NCI-H2081 (cell line): ENCODE results near the gene NCAPD2.

ENCODE experiments used
- DNase-seq, 2 experiments: peaks; one replicate each; lab custom pipeline; 2025; lab: John Stamatoyannopoulos, UW

Gene NCAPD2, protein sequence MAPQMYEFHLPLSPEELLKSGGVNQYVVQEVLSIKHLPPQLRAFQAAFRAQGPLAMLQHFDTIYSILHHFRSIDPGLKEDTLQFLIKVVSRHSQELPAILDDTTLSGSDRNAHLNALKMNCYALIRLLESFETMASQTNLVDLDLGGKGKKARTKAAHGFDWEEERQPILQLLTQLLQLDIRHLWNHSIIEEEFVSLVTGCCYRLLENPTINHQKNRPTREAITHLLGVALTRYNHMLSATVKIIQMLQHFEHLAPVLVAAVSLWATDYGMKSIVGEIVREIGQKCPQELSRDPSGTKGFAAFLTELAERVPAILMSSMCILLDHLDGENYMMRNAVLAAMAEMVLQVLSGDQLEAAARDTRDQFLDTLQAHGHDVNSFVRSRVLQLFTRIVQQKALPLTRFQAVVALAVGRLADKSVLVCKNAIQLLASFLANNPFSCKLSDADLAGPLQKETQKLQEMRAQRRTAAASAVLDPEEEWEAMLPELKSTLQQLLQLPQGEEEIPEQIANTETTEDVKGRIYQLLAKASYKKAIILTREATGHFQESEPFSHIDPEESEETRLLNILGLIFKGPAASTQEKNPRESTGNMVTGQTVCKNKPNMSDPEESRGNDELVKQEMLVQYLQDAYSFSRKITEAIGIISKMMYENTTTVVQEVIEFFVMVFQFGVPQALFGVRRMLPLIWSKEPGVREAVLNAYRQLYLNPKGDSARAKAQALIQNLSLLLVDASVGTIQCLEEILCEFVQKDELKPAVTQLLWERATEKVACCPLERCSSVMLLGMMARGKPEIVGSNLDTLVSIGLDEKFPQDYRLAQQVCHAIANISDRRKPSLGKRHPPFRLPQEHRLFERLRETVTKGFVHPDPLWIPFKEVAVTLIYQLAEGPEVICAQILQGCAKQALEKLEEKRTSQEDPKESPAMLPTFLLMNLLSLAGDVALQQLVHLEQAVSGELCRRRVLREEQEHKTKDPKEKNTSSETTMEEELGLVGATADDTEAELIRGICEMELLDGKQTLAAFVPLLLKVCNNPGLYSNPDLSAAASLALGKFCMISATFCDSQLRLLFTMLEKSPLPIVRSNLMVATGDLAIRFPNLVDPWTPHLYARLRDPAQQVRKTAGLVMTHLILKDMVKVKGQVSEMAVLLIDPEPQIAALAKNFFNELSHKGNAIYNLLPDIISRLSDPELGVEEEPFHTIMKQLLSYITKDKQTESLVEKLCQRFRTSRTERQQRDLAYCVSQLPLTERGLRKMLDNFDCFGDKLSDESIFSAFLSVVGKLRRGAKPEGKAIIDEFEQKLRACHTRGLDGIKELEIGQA (N-terminal part only)

DNA sequence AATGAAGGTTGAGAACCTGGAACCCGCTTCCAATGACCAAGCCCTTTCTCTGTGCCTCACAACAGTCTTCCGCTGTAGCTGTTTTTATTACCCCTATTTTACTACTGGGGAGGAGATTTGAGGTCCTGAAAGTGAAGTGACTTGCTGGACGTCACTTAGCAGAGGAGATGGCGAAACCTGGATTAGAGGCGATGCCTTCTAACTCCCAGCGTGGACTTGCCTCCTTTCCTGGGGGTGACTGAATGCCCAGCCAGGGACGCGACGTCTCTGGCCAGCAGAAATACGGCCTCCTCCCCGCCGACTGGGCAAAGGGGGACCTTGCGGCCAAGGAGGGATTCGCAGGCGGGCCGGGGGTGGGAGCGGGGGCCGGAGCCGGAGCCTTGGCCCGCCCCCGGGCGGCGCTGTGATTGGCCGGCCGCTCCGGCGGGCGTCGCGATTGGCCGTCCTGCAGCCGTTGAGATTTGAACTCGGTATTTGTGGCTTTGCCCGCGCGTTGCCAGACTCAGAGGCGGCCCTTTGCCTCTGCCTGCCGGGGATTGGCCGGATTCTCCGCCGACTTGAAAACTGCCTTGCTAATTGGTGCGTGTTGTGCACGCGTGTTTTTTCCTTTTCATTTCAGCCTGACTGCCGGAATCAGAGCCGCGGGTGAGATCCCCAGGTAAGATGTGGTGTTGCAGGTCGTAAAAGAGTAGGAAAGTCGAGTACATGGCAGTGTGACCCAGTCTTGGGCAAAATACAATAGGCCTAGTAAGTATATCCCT is at the start of gene NCAPD2:
Gene NCAPD2, plus strand, starts transcription at position 606 of the 761 bp plus-strand sequence. CDS start 997 bp downstream, outside the sequence.
- peak; percentile 97 to 98 for DNase-seq

DNA sequence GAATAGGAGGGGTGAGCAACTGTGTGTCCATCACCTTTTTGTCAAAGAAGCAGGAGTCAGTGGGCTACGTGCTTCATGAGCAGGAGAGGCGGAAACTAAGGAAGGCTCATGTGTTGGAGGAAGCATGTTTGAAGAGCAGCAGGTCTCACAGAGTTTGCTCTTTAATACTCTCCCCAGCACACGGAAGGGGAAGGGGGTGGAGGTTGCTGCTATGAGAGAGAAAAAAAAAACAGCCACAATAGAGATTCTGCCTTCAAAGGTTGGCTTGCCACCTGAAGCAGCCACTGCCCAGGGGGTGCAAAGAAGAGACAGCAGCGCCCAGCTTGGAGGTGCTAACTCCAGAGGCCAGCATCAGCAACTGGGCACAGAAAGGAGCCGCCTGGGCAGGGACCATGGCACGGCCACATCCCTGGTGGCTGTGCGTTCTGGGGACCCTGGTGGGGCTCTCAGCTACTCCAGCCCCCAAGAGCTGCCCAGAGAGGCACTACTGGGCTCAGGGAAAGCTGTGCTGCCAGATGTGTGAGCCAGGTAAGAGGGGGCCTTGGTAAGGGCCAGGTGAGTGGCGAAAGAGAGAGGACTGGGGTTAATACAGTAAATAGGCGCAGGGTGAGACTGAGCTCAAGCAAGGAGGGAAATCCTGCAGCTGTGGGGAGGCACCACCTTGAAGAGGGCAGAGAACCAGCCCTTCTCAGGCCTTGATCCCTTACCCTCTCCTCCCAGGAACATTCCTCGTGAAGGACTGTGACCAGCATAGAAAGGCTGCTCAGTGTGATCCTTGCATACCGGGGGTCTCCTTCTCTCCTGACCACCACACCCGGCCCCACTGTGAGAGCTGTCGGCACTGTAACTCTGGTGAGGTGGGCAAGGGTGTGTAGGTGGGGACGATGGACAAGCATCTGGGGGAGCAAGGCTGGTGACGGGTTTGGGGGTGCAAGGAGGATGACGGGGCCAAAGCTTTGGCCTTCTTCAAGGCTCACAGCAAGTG is 48.9 kb upstream of the NCAPD2 start, which contains the start of gene CD27:
Gene CD27, plus strand, starts transcription at position 252 of the 985 bp plus-strand sequence. Its CDS starts 141 bp downstream, at position 393.
- no peak for DNase-seq

DNA sequence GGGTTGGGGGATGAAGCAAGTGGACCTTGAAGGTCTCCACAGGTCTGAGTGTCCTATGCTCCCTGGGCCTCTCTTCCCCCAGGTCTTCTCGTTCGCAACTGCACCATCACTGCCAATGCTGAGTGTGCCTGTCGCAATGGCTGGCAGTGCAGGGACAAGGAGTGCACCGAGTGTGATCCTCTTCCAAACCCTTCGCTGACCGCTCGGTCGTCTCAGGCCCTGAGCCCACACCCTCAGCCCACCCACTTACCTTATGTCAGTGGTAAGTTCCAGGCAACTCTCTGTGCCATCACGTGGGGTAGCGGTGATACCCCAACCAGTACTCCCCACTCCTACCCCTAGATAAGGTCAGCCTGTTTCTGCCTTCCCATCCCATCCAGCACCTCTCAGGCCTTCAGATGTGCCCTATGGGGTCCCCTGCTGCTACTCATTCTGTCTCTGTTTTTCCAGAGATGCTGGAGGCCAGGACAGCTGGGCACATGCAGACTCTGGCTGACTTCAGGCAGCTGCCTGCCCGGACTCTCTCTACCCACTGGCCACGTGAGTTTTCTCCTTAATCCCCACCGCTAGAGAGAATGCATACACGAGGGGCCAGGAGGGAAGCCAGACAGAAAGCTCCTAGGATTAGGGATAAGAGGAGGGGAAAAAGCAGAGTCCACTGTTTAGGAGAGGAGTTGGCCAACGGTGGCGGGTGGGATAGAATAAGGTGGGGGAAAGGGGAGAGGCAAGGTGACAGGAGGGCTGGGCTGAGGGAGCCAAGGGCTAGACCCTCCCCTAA is 43.6 kb upstream of the NCAPD2 start:
- DNase-seq, result no peak

DNA sequence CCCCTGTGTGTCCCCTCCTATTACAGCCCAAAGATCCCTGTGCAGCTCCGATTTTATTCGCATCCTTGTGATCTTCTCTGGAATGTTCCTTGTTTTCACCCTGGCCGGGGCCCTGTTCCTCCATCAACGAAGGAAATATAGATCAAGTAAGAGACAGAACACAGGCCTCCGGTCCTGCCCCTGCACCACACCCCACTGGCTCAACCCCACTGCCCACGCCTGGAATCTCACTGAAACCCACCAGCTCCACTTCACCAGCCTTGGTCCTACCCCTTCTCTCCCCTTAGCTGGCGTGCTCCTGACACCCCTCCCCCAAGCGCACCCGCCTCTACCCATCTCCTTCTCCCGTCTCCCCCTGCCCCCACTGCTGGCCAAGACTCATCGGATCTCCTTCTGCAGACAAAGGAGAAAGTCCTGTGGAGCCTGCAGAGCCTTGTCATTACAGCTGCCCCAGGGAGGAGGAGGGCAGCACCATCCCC is 43.0 kb upstream of the NCAPD2 start:
- no peak for DNase-seq

DNA sequence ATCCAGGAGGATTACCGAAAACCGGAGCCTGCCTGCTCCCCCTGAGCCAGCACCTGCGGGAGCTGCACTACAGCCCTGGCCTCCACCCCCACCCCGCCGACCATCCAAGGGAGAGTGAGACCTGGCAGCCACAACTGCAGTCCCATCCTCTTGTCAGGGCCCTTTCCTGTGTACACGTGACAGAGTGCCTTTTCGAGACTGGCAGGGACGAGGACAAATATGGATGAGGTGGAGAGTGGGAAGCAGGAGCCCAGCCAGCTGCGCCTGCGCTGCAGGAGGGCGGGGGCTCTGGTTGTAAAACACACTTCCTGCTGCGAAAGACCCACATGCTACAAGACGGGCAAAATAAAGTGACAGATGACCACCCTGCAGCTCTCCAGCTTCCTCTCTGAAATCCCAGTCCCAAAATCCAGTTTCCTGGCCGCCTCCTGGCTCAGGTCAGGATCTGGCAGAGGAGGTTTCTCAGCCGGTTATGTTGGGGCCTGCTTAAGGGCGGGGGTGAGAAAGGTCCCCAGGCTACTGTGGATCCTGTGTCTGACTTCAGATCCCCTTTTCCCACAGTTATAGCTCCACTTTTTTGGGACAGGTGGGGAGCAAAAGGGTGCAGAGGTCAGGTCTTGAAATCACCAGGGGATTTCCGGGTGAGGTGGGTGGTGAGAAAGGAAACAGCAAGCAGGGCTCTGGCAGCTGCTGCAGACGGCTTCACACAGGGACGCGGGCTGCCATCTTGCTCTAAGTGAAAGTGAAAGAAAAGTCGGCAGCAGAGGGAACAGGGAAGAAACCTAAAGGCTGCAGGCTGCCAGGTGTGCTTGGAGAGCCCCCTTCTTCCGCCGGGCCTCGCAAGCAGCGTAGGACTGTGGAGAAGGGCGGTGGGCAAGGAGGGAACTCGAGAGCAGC is 42.3 kb upstream of the NCAPD2 start, which contains the start of gene TAPBPL:
Gene TAPBPL, plus strand, starts transcription at position 695 of the 897 bp plus-strand sequence. CDS start 207 bp downstream, outside the sequence.
- DNase-seq, result peak; percentile 92 to 96

DNA sequence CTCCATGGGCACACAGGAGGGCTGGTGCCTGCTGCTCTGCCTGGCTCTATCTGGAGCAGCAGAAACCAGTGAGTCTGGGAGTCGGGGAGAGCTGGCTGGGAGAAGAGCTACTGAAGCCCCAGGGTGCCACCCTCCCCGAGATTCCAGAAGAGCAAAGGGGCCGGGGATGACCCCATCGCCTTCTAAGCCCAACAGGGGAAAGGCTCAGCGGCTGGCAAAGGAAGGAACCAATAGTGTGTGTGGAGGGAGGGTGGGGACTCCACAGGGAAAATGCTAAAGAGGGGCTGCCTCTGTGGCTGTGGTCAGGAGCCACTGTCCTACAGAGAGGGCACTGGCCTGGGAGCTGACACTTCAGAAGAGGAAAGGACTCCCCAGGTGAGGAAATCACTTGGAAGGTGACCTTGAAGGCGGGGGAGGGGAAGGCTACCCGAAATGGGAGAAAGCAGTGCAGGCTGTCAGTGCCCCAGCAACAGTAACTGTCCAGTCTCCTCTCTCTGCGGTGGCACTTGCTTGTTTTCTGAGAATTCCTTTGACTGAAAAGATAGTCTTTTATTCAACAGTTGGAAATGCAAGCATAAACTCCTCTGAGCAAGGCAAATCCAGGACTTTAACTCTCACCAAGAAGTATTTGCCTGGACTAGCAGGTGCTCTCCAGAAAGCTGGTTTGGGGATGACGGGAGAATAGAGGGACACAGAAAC is 41.5 kb upstream of the NCAPD2 start:
- DNase-seq, result peak; percentile 18 to 42

DNA sequence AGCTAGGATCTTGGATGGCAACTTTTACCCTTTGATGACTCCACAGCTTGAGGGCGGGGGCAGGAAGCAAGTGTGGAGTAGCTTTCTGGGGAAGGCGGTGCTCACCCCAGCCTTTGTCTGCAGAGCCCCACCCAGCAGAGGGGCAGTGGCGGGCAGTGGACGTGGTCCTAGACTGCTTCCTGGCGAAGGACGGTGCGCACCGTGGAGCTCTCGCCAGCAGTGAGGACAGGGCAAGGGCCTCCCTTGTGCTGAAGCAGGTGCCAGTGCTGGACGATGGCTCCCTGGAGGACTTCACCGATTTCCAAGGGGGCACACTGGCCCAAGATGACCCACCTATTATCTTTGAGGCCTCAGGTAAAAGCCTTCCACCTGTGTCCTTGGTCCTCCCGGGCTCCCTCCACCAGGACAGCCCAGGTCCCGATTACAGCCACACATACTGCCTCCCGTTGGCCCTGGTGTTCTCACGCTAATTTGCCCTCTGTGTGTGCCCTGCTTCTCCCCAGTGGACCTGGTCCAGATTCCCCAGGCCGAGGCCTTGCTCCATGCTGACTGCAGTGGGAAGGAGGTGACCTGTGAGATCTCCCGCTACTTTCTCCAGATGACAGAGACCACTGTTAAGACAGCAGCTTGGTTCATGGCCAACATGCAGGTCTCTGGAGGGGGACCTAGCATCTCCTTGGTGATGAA is 40.8 kb upstream of the NCAPD2 start:
- DNase-seq, result no peak

DNA sequence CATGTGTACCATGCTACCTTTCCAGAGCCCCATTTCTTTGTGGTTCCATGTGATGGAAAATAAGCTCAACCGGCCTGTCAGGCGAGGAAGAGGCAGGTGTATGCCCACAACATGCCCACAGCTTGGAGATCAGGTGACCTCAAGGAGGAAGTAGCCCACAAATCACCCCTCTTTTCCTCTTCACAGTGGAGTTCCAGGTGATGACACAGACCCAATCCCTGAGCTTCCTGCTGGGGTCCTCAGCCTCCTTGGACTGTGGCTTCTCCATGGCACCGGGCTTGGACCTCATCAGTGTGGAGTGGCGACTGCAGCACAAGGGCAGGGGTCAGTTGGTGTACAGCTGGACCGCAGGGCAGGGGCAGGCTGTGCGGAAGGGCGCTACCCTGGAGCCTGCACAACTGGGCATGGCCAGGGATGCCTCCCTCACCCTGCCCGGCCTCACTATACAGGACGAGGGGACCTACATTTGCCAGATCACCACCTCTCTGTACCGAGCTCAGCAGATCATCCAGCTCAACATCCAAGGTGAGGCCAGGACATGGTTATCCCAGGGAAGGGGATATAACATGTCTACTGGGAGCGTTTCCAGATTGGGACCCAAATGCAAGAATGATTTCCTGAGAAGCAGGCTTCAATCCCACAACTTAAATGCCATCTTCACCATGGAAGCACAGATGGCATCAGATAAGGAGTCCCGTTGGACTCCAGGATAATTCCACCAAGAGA is 36.5 kb upstream of the NCAPD2 start:
- DNase-seq, result no peak

GRCh38 chr12:6458281-6459003 is 35.5 kb upstream of the NCAPD2 start:
- DNase-seq, result no peak

DNA sequence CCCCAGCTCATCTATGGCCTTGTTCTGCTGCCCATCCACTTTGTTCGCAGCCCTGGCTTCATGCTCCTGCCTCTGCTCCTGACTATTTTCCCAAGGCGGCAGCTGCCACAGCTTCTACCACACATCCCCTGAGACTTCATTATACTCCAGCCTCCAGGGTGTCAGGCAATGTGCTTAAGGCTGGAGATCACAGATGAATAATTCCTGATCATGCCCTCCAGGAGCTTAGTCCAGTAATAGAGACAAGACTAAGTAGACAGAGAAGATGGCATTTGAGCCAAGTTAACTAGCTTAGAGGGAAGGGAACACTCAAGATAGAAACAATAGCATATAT is 34.9 kb upstream of the NCAPD2 start:
- no peak for DNase-seq

DNA sequence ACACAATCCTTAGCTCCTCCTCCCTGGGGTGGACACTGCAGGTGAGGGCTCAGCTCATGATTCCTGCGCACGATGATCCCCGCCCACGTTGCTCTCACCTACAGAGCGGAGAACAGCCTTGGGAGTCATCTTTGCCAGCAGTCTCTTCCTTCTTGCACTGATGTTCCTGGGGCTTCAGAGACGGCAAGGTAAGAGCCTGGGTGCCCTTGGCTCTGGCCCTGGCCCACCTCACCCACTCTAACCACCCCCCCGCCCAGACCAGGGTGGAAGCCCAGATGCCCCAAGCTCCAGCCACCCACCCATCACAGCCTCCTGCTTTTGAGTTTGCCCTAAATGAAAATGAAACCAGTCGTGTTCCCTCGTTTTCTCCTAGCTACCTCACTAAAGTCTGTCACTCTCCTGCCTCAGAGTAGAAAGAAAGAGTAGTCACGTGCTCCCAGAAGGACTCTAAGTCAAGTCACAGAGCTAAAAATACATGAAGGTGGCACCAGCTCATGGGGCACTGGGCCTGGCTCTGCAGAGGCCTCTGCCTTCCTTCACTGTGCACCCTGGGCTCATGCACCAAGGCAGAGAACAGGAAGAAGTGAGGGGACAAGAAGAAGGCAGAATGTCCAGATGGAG is 33.0 kb upstream of the NCAPD2 start:
- no peak for DNase-seq

DNA sequence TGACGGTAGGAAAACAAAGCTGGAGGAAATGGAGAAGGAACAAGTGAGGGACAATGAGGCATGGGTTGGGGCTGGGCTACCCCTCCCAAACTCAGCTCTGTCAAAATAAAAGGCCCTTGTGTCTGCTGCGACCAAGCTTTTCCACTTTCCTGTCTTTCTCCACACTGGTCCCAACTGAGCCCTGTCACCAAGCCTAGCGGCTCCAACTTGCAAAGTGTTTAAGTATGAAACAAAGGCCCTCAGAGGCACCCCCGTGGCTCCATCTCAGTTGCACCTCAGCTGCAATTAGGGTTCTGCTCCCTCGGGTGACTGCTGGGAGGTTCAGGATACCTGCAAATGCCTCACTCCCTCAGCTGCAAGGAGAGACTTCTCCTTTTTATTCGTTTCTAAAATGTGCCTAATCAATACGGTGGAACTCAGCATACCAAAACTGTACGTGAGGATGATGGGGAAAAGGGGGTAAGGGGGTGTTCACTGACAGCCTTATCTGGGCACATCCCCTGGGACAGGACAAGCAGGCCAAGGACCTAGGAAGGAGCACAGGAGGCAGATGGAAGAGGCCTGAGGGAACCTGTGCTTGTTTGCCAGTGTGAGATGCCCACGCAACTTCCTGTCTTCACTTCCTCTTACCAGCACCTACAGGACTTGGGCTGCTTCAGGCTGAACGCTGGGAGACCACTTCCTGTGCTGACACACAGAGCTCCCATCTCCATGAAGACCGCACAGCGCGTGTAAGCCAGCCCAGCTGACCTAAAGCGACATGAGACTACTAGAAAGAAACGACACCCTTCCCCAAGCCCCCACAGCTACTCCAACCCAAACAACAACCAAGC is 32.3 kb upstream of the NCAPD2 start:
- DNase-seq, result no peak

- DNase-seq, result no peak
Observed at GRCh38 chr12:6462234-6462995, 31.5 kb upstream of the NCAPD2 start.
